ENCODE data around the gene SLC35A2.

Gene SLC35A2

DNA sequence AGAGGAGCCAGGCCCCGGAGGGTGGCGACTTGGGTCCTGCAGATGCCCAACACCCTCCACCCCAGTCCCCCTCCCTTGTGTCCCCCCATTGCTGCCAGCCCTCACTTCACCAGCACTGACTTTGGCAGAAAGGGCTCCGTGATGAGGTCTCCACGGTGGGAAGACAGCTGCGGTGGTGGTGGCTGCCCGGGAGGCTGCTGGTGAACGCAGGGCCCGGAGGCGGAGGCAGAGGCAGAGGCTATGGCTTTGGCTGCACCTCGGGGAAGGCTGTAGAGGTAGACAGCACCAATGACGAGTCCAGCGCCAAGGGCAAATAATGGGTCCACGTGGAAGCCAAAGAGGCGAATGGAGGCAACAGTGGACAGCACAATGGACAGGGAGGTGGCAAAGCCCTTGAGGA is 6.8 kb downstream of the SLC35A2 start:
- Histone ChIP-seq H3F3A (ENCODE audit: low read depth) (no peaks in the 10 kb centered on the region), H3K4me2 (ENCODE audit: low read depth, low read length, poor library complexity, severe bottlenecking) (no peak overlapping the region), H3K36me3 (ENCODE audit: insufficient read depth, low read length) (peaks cover 7% of the 10 kb centered on the region; the same call in 1 of the 2 replicates), H4K20me1 (ENCODE audit: insufficient read depth, low read length, poor library complexity, severe bottlenecking) (no peaks in the 10 kb centered on the region), H3K4me3 (ENCODE audit: low read length, poor library complexity, severe bottlenecking) (no peak overlapping the region), H3K9ac (ENCODE audit: low read depth, low read length, poor library complexity, severe bottlenecking) (no peak overlapping the region), H3K79me2 (ENCODE audit: insufficient read depth, low read length) (peaks cover 3% of the 10 kb centered on the region; the same call in 1 of the 2 replicates), H2AFZ (ENCODE audit: low read length) (no peak overlapping the region), H3K27me3 (ENCODE audit: insufficient read depth, low read length, poor library complexity, severe bottlenecking) (no peaks in the 10 kb centered on the region), H3K9me2 (replicated peaks; ENCODE audit: low read depth, low read length) (no peaks in the 10 kb centered on the region), H3K4me1 (ENCODE audit: insufficient read depth, low read length, poor library complexity, severe bottlenecking) (no peaks in the 10 kb centered on the region), H3K9me3 (ENCODE audit: insufficient read depth, low read depth, low read length) (no peaks in the 10 kb centered on the region)
- no peak for TF ChIP-seq CTCF (conservative IDR thresholded peaks at IDR 0.05; ENCODE audit: low read length)
- TF ChIP-seq EZH2phosphoT487 (IDR thresholded peaks at IDR 0.05; ENCODE audit: borderline replicate concordance): no peak

GRCh38 chrX:48904180-48904579 is 7.3 kb downstream of the SLC35A2 start:
- Histone ChIP-seq H3F3A (ENCODE audit: low read depth) (no peaks in the 10 kb centered on the region), H3K79me2 (ENCODE audit: insufficient read depth, low read length) (peaks cover 7% of the 10 kb centered on the region), H3K27me3 (ENCODE audit: insufficient read depth, low read length, poor library complexity, severe bottlenecking) (no peaks in the 10 kb centered on the region), H3K4me3 (ENCODE audit: low read length, poor library complexity, severe bottlenecking) (no peak overlapping the region), H3K4me2 (ENCODE audit: low read depth, low read length, poor library complexity, severe bottlenecking) (no peak overlapping the region), H3K4me1 (ENCODE audit: insufficient read depth, low read length, poor library complexity, severe bottlenecking) (no peaks in the 10 kb centered on the region), H3K9me3 (ENCODE audit: insufficient read depth, low read depth, low read length) (no peaks in the 10 kb centered on the region), H2AFZ (ENCODE audit: low read length) (no peak overlapping the region), H3K36me3 (ENCODE audit: insufficient read depth, low read length) (peaks cover 7% of the 10 kb centered on the region; the same call in 1 of the 2 replicates), H3K9me2 (replicated peaks; ENCODE audit: low read depth, low read length) (no peaks in the 10 kb centered on the region), H4K20me1 (ENCODE audit: insufficient read depth, low read length, poor library complexity, severe bottlenecking) (peaks cover 2% of the 10 kb centered on the region), H3K9ac (ENCODE audit: low read depth, low read length, poor library complexity, severe bottlenecking) (no peak overlapping the region)
- no peak for TF ChIP-seq EZH2phosphoT487 (IDR thresholded peaks at IDR 0.05; ENCODE audit: borderline replicate concordance)

DNA sequence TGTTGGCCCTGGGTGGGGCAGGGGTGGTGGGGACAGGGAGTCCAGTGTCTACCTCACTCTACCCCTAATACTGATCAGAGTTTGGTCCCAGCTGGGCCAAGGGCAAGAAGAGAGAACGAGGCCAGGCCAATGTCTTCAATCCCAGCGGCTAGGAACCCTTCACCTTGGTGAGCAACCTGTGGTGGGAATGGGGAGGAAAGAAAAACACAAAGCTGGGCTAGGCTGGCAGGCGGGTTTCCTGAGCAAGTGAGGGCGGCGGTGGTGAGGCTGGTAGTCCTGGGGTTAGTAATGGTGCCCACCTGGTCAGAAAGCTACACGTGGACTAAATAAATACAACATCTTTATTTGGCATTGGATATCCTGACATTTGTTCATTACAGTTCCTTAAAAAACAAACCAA is 8.2 kb downstream of the SLC35A2 start:
- peaks cover 11% of the 10 kb centered on the region for H3K79me2 ChIP-seq (ENCODE audit: insufficient read depth, low read length)
- H3K36me3 ChIP-seq (ENCODE audit: insufficient read depth, low read length): peaks cover 7% of the 10 kb centered on the region; the same call in 1 of the 2 replicates
- no peak overlapping the region for H3K9ac ChIP-seq (ENCODE audit: low read depth, low read length, poor library complexity, severe bottlenecking)
- no peak overlapping the region for H3K4me2 ChIP-seq (ENCODE audit: low read depth, low read length, poor library complexity, severe bottlenecking)
- TF ChIP-seq CTCF (conservative IDR thresholded peaks at IDR 0.05; ENCODE audit: low read length) (no peak), EZH2phosphoT487 (IDR thresholded peaks at IDR 0.05; ENCODE audit: borderline replicate concordance) (no peak)
- no peak overlapping the region for H2AFZ ChIP-seq (ENCODE audit: low read length)
- H3K27me3 ChIP-seq (ENCODE audit: insufficient read depth, low read length, poor library complexity, severe bottlenecking): no peaks in the 10 kb centered on the region
- no peaks in the 10 kb centered on the region for H3K4me1 ChIP-seq (ENCODE audit: insufficient read depth, low read length, poor library complexity, severe bottlenecking)
- H3K4me3 ChIP-seq (ENCODE audit: low read length, poor library complexity, severe bottlenecking): no peak overlapping the region
- no peaks in the 10 kb centered on the region for H3K9me3 ChIP-seq (ENCODE audit: insufficient read depth, low read depth, low read length)
- no peaks in the 10 kb centered on the region for H3K9me2 ChIP-seq (replicated peaks; ENCODE audit: low read depth, low read length)
- peaks cover 4% of the 10 kb centered on the region for H4K20me1 ChIP-seq (ENCODE audit: insufficient read depth, low read length, poor library complexity, severe bottlenecking)
- H3F3A ChIP-seq (ENCODE audit: low read depth): no peaks in the 10 kb centered on the region

GRCh38 chrX:48902776-48903175 is 8.7 kb downstream of the SLC35A2 start:
- peaks cover 7% of the 10 kb centered on the region; the same call in 1 of the 2 replicates for H3K36me3 ChIP-seq (ENCODE audit: insufficient read depth, low read length)
- H3K27me3 ChIP-seq (ENCODE audit: insufficient read depth, low read length, poor library complexity, severe bottlenecking): no peaks in the 10 kb centered on the region
- peaks cover 11% of the 10 kb centered on the region for H3K79me2 ChIP-seq (ENCODE audit: insufficient read depth, low read length)
- no peaks in the 10 kb centered on the region for H3K4me1 ChIP-seq (ENCODE audit: insufficient read depth, low read length, poor library complexity, severe bottlenecking)
- H3F3A ChIP-seq (ENCODE audit: low read depth): no peaks in the 10 kb centered on the region
- H3K4me3 ChIP-seq (ENCODE audit: low read length, poor library complexity, severe bottlenecking): no peak overlapping the region
- H3K9ac ChIP-seq (ENCODE audit: low read depth, low read length, poor library complexity, severe bottlenecking): no peak overlapping the region
- no peaks in the 10 kb centered on the region for H3K9me2 ChIP-seq (replicated peaks; ENCODE audit: low read depth, low read length)
- no peak overlapping the region for H3K4me2 ChIP-seq (ENCODE audit: low read depth, low read length, poor library complexity, severe bottlenecking)
- no peaks in the 10 kb centered on the region for H3K9me3 ChIP-seq (ENCODE audit: insufficient read depth, low read depth, low read length)
- TF ChIP-seq EZH2phosphoT487 (IDR thresholded peaks at IDR 0.05; ENCODE audit: borderline replicate concordance) (no peak), CTCF (conservative IDR thresholded peaks at IDR 0.05; ENCODE audit: low read length) (no peak)
- peaks cover 4% of the 10 kb centered on the region for H4K20me1 ChIP-seq (ENCODE audit: insufficient read depth, low read length, poor library complexity, severe bottlenecking)
- H2AFZ ChIP-seq (ENCODE audit: low read length): no peak overlapping the region

Data from Loucy (cell line).